Body of pancreas (tissue), 4 donors: ENCODE measurements around the gene SYNGR1.

Source experiments
- POLR2A ChIP-seq, 3 donors: fragments of 450-650 bp; IDR thresholded peaks; one replicate each; pipeline ENCODE4 v1.6.1; 2016; ENCODE audit warnings: antibody characterized with exemption in 3 of 3, mild to moderate bottlenecking in 2 of 3
- TF ChIP-seq, protein P1 (sequence below), 7 experiments: fragments of 450-650 bp in 4 of 7; fragments of 200-600 bp in 3 of 7; sonication (generic) in 3 of 7; IDR thresholded peaks; one replicate each; pipeline ENCODE4 v1.5.1; 2016 to 2019; ENCODE audit warnings: antibody characterized with exemption in 7 of 7

DNA sequence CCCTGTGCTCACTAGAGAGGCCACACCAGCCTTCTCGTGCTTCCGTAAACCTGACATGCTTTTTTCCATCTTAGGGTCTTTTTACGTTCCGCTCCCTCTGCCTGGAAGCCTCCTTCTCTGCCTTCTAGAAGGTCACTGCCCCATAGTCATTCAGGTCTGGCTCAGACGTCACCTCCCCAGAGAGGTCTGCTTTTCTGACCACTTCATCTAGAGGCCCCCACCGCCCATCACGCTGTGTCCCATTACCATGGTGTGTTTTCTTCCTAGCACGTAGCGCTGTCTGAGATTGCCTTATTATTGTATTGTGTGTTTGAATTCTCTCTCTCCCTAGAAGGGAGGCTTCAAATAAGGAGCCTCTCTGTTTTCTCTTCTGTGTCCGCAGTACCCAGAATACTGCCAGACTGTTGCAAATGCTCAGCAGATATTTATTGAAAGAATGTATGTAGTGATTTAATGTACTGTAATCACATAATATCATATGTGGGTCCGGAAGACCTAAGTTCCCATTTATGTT lies 59.8 kb downstream of the SYNGR1 start:
- TF ChIP-seq, protein P1, sequence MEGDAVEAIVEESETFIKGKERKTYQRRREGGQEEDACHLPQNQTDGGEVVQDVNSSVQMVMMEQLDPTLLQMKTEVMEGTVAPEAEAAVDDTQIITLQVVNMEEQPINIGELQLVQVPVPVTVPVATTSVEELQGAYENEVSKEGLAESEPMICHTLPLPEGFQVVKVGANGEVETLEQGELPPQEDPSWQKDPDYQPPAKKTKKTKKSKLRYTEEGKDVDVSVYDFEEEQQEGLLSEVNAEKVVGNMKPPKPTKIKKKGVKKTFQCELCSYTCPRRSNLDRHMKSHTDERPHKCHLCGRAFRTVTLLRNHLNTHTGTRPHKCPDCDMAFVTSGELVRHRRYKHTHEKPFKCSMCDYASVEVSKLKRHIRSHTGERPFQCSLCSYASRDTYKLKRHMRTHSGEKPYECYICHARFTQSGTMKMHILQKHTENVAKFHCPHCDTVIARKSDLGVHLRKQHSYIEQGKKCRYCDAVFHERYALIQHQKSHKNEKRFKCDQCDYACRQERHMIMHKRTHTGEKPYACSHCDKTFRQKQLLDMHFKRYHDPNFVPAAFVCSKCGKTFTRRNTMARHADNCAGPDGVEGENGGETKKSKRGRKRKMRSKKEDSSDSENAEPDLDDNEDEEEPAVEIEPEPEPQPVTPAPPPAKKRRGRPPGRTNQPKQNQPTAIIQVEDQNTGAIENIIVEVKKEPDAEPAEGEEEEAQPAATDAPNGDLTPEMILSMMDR (IDR thresholded peaks at IDR 0.05) = no peak
- TF ChIP-seq POLR2A (IDR thresholded peaks at IDR 0.05) = no peak
